Glutamatergic neuron (in vitro differentiated cells): ENCODE results near the gene TMEM30A. TPM values are rescaled to one million over a fixed set of nuclear protein-coding genes. Genes with fewer than 3 reads are reported as not detected.

Experiments used
- DNase-seq: peaks from one replicate; pipeline ENCODE4 v3.0.0; 2022
- H3K27ac Mint-ChIP-seq: one replicate; pipeline ENCODE4 v1.8.0; 2020; ENCODE audit warnings: mild to moderate bottlenecking, mixed read lengths, inconsistent platforms; ENCODE audit not compliant: unreplicated experiment
- H3K27me3 Mint-ChIP-seq: one replicate; pipeline ENCODE4 v1.8.0; 2020; ENCODE audit warnings: mild to moderate bottlenecking, moderate library complexity, mixed read lengths, inconsistent platforms; ENCODE audit not compliant: unreplicated experiment
- H3K36me3 Mint-ChIP-seq: one replicate; pipeline ENCODE4 v1.8.0; 2020; ENCODE audit warnings: mild to moderate bottlenecking, mixed read lengths, inconsistent platforms; ENCODE audit not compliant: unreplicated experiment
- H3K4me1 Mint-ChIP-seq: one replicate; pipeline ENCODE4 v1.8.0; 2020; ENCODE audit warnings: mild to moderate bottlenecking, low read depth, mixed read lengths, inconsistent platforms; ENCODE audit not compliant: unreplicated experiment
- H3K4me3 Mint-ChIP-seq: one replicate; pipeline ENCODE4 v1.8.0; 2020; ENCODE audit warnings: mild to moderate bottlenecking, mixed read lengths, inconsistent platforms; ENCODE audit not compliant: unreplicated experiment
- H3K9me3 Mint-ChIP-seq: one replicate; pipeline ENCODE4 v1.8.0; 2020; ENCODE audit warnings: mild to moderate bottlenecking, moderate library complexity, mixed read lengths, inconsistent platforms; ENCODE audit not compliant: unreplicated experiment
- CTCF ChIP-seq: fragments of 200-600 bp; sonication (generic); IDR thresholded peaks from one replicate; pipeline ENCODE4 v1.5.0; 2021; ENCODE audit not compliant: partially characterized antibody, unreplicated experiment
- total RNA-seq: library from RNA; stranded (reverse); fragmentation: NEBNext Ultra II Directional; extraction: Animal tissue kit (Norgen Biotek cat#: 25700); gene quantifications from one replicate; pipeline ENCODE4 v1.2.1, GENCODE V29; 2021; ENCODE audit not compliant: unreplicated experiment

Gene TMEM30A
- total RNA-seq, 1 donor from 2014 or later = 88.3 TPM

- Mint-ChIP-seq H3K27ac (no peak overlapping the region), H3K36me3 (no peaks in the 10 kb centered on the region), H3K9me3 (no peaks in the 10 kb centered on the region), H3K27me3 (no peaks in the 10 kb centered on the region), H3K4me1 (peaks cover 5% of the 10 kb centered on the region), H3K4me3 (no peak overlapping the region)
- no peak for DNase-seq
- TF ChIP-seq CTCF = no peak
Observed at GRCh38 chr6:75263401-75263750, 21.2 kb downstream of the TMEM30A start.

GRCh38 chr6:75262716-75263400 lies 21.7 kb downstream of the TMEM30A start:
- Mint-ChIP-seq H3K9me3 (no peaks in the 10 kb centered on the region), H3K27me3 (no peaks in the 10 kb centered on the region), H3K27ac (no peak overlapping the region), H3K36me3 (no peaks in the 10 kb centered on the region), H3K4me1 (peaks cover 5% of the 10 kb centered on the region), H3K4me3 (no peak overlapping the region)
- no peak for TF ChIP-seq CTCF
- no peak for DNase-seq

GRCh38 chr6:75261299-75261698 lies 23.3 kb downstream of the TMEM30A start:
- Mint-ChIP-seq H3K4me3 (no peak overlapping the region), H3K27me3 (no peaks in the 10 kb centered on the region), H3K4me1 (peaks cover 14% of the 10 kb centered on the region), H3K27ac (no peak overlapping the region), H3K9me3 (no peaks in the 10 kb centered on the region), H3K36me3 (no peaks in the 10 kb centered on the region)
- TF ChIP-seq CTCF = no peak
- no peak for DNase-seq

GRCh38 chr6:75257343-75258087 lies 27.1 kb downstream of the TMEM30A start:
- Mint-ChIP-seq H3K27ac (no peak overlapping the region), H3K4me3 (no peak overlapping the region), H3K36me3 (no peaks in the 10 kb centered on the region), H3K27me3 (no peaks in the 10 kb centered on the region), H3K4me1 (peaks cover 14% of the 10 kb centered on the region), H3K9me3 (no peaks in the 10 kb centered on the region)
- no peak for TF ChIP-seq CTCF
- no peak for DNase-seq

- H3K4me1 Mint-ChIP-seq = no peaks in the 10 kb centered on the region
- DNase-seq = no peak
- H3K27me3 Mint-ChIP-seq = no peaks in the 10 kb centered on the region
- H3K4me3 Mint-ChIP-seq = no peak overlapping the region
- H3K27ac Mint-ChIP-seq = no peak overlapping the region
- no peak for TF ChIP-seq CTCF
- H3K36me3 Mint-ChIP-seq = no peaks in the 10 kb centered on the region
- H3K9me3 Mint-ChIP-seq = no peaks in the 10 kb centered on the region
Observed at GRCh38 chr6:75250552-75250951, 34.0 kb downstream of the TMEM30A start.
